ENCODE results near the gene CA6. TPM values are rescaled to one million over a fixed set of nuclear protein-coding genes. Genes with fewer than 3 reads are reported as not detected.
"Not testable (repeated sequence)": the region's sequence is repeated elsewhere in the genome, so short reads cannot be mapped to it uniquely, and the experiment has no call there.

The CA6 gene
- total RNA-seq, 2 donors from 2014 or later = not detected

- intact Hi-C loops (cut with DNase I) = no loop called here
- TF ChIP-seq, protein P1, sequence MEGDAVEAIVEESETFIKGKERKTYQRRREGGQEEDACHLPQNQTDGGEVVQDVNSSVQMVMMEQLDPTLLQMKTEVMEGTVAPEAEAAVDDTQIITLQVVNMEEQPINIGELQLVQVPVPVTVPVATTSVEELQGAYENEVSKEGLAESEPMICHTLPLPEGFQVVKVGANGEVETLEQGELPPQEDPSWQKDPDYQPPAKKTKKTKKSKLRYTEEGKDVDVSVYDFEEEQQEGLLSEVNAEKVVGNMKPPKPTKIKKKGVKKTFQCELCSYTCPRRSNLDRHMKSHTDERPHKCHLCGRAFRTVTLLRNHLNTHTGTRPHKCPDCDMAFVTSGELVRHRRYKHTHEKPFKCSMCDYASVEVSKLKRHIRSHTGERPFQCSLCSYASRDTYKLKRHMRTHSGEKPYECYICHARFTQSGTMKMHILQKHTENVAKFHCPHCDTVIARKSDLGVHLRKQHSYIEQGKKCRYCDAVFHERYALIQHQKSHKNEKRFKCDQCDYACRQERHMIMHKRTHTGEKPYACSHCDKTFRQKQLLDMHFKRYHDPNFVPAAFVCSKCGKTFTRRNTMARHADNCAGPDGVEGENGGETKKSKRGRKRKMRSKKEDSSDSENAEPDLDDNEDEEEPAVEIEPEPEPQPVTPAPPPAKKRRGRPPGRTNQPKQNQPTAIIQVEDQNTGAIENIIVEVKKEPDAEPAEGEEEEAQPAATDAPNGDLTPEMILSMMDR (IDR thresholded peaks at IDR 0.05) = no peak
- TF ChIP-seq POLR2A (IDR thresholded peaks at IDR 0.05) = no peak
- WGBS, 2 donors = 84 to 86% methylated on average over 18 to 34 of the region's 36 CpGs
- DNase-seq (no peak), ATAC-seq (no peak)
- no peaks in the 10 kb centered on the region for H3K9me3 ChIP-seq
- no peaks in the 10 kb centered on the region for H3K27me3 ChIP-seq
- no peaks in the 10 kb centered on the region for H3K36me3 ChIP-seq (replicated peaks in 1 of 2; ENCODE audit: insufficient read depth in 1 of 2, low read depth in 2 of 2)
- H3K27ac ChIP-seq = no peak overlapping the region
- H3K4me1 ChIP-seq = no peaks in the 10 kb centered on the region
- H3K4me3 ChIP-seq = no peak overlapping the region
These were observed 69.1 kb downstream of the CA6 start for GRCh38 chr1:9014475-9015375.

DNA sequence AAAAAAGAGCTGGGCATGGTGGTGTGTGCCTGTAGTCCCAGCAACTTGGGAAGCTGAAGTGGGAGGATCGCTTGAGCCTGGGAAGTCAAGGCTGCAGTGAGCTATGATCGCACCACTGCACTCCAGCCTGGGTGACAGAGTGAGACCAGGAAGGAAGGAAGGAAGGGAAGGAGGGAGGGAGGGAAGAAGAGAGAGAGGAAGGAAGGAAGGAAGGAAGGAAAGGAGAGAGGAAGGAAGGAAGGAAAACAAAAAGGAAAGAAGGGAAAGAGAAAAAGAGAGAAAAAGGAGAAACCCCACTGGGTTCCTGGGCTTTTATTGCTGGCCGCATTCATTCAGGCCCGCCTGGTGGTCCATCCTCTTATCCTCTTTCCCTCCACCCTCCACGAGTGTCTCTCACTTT, 70.8 kb downstream of the CA6 start:
- ATAC-seq = no peak
- WGBS, 2 donors = 76 to 88% methylated on average over 5 of the region's 5 CpGs
- no peak overlapping the region for H3K4me3 ChIP-seq

GRCh38 chr1:9018333-9018732, 72.7 kb downstream of the CA6 start:
- H3K27ac ChIP-seq = no peak overlapping the region
- no peaks in the 10 kb centered on the region for H3K36me3 ChIP-seq (replicated peaks in 1 of 2; ENCODE audit: insufficient read depth in 1 of 2, low read depth in 2 of 2)
- intact Hi-C loops (cut with DNase I) = no loop called here
- ATAC-seq = no peak
- no peaks in the 10 kb centered on the region for H3K27me3 ChIP-seq
- TF ChIP-seq, protein P1 (IDR thresholded peaks at IDR 0.05) = no peak
- TF ChIP-seq POLR2A (IDR thresholded peaks at IDR 0.05) = no peak
- DNase-seq = no peak
- H3K9me3 ChIP-seq = no peaks in the 10 kb centered on the region
- no peak overlapping the region for H3K4me3 ChIP-seq
- 75 to 79% methylated on average over 13 of the region's 13 CpGs for WGBS, 2 donors
- peaks cover 6% of the 10 kb centered on the region for H3K4me1 ChIP-seq

More for the DNA sequence above, 70.8 kb downstream of the CA6 start:
- TF ChIP-seq, protein P1 (IDR thresholded peaks at IDR 0.05) = no peak
- H3K27me3 ChIP-seq = no peaks in the 10 kb centered on the region
- no peaks in the 10 kb centered on the region for H3K36me3 ChIP-seq (replicated peaks in 1 of 2; ENCODE audit: insufficient read depth in 1 of 2, low read depth in 2 of 2)
- intact Hi-C loops (cut with DNase I) = no loop called here
- no peak for DNase-seq
- H3K9me3 ChIP-seq = no peaks in the 10 kb centered on the region
- H3K4me1 ChIP-seq = no peaks in the 10 kb centered on the region
- H3K27ac ChIP-seq = no peak overlapping the region

DNA sequence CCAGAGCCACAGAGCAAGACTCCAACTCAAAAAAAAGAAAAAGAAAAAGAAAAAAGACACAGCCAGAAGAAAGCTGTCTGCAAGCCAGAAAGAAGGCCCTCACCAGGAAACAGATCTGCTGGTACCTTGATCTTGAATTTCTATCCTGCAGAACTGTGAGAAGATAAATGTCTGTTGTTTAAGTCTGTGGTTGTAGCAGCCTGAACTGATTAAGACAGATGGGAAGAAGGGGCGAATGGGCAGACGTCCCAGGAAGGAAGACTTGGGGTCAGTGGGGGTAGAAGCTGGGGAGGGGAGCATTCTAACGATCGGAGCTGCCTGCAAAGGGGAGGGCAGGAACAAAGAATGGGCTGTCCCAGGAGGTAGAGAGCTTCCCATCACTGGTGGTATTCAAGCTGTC, 74.2 kb downstream of the CA6 start:
- Histone ChIP-seq H3K27me3 (no peaks in the 10 kb centered on the region), H3K36me3 (replicated peaks in 1 of 2; ENCODE audit: insufficient read depth in 1 of 2, low read depth in 2 of 2) (no peaks in the 10 kb centered on the region), H3K4me3 (no peak overlapping the region), H3K9me3 (no peaks in the 10 kb centered on the region), H3K4me1 (peaks cover 6% of the 10 kb centered on the region), H3K27ac (no peak overlapping the region)
- ATAC-seq (no peak), DNase-seq (no peak)
- intact Hi-C loops (cut with DNase I) = no loop called here
- TF ChIP-seq, protein P1 (IDR thresholded peaks at IDR 0.05) = no peak
- TF ChIP-seq POLR2A (IDR thresholded peaks at IDR 0.05) = no peak
- WGBS, 2 donors = 44 to 56% methylated on average over 4 of the region's 4 CpGs

DNA sequence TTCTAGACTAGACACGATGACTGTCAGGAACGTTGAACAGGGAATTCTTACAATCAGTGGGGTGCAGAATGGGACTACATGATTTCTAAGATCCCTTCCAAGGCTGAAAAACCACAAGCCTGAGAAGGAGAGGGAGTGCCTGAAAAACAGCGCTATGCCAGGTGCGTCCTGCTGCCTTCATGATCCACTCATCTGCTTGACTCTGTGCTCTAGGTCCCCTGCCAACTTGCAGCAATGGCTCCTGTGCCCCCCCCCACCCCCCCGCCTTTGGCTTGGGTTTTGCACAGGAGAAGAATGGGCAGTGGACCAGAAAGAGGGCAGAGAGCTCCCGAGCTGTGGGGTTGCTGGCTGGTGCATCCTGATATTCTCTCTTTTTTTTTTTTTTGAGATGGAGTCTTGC, 74.6 kb downstream of the CA6 start:
- intact Hi-C loops (cut with DNase I) = no loop called here
- Histone ChIP-seq H3K9me3 (no peaks in the 10 kb centered on the region), H3K4me1 (peaks cover 6% of the 10 kb centered on the region), H3K27me3 (no peaks in the 10 kb centered on the region), H3K36me3 (replicated peaks in 1 of 2; ENCODE audit: insufficient read depth in 1 of 2, low read depth in 2 of 2) (no peaks in the 10 kb centered on the region), H3K27ac (no peak overlapping the region), H3K4me3 (no peak overlapping the region)
- WGBS, 2 donors = 57 to 75% methylated on average over 6 of the region's 6 CpGs
- ATAC-seq = no peak
- TF ChIP-seq, protein P1 (IDR thresholded peaks at IDR 0.05) = no peak
- no peak for TF ChIP-seq POLR2A (IDR thresholded peaks at IDR 0.05)
- DNase-seq = no peak

GRCh38 chr1:9022026-9022738, 76.5 kb downstream of the CA6 start:
- H3K4me1 ChIP-seq; H3K36me3 ChIP-seq (replicated peaks in 1 of 2; ENCODE audit: insufficient read depth in 1 of 2, low read depth in 2 of 2); H3K9me3 ChIP-seq; H3K27me3 ChIP-seq; intact Hi-C loops (cut with DNase I); H3K4me3 ChIP-seq: not testable (repeated sequence)
- peak in 3 of 4 donors; percentile 34 to 38 (median 35) for DNase-seq
- peak; percentile 79 for ATAC-seq
- 24 to 36% methylated on average over 7 to 15 of the region's 15 CpGs for whole genome bisulfite sequencing, 2 donors
- peak overlapping the region in 1 of 4 donors; percentile 29 for H3K27ac ChIP-seq
